Upper lobe of right lung (tissue), 1 donor: ENCODE data around the gene KRTAP1-3. TPM values are rescaled to one million over a fixed set of nuclear protein-coding genes. Genes with fewer than 3 reads are reported as not detected.
"Not testable (repeated sequence)": the region's sequence is repeated elsewhere in the genome, so short reads cannot be mapped to it uniquely, and the experiment has no call there.

ENCODE experiments used
- ATAC-seq: fragments of 200-7000 bp; cut with Tn5 transposase; one replicate; pipeline ENCODE4 v1.9.1; 2020; ENCODE audit warnings: mild to moderate bottlenecking, moderate library complexity
- DNase-seq: peaks from one replicate; pipeline ENCODE4 v3.0.0-alpha.2; 2020
- H3K27ac ChIP-seq: fragments of 200-600 bp; one replicate; pipeline ENCODE4 v1.8.0; 2022
- H3K27me3 ChIP-seq: fragments of 200-600 bp; one replicate; pipeline ENCODE4 v1.8.0; 2022; ENCODE audit warnings: mild to moderate bottlenecking
- H3K36me3 ChIP-seq: fragments of 200-600 bp; one replicate; pipeline ENCODE4 v1.8.0; 2022
- H3K4me1 ChIP-seq: fragments of 200-600 bp; one replicate; pipeline ENCODE4 v1.8.0; 2022
- H3K4me3 ChIP-seq: fragments of 200-600 bp; one replicate; pipeline ENCODE4 v1.8.0; 2022; ENCODE audit warnings: mild to moderate bottlenecking
- H3K9me3 ChIP-seq: fragments of 200-600 bp; one replicate; pipeline ENCODE4 v1.8.0; 2022
- intact Hi-C: fragments of 100-400 bp; cut with DNase I; formaldehyde crosslinking; loops from one replicate; pipeline ENCODE4 v1.11.0; 2022
- total RNA-seq: library from RNA; stranded (reverse); fragmentation: NEBNext Ultra II Directional; extraction: Animal tissue kit (Norgen Biotek cat#: 25700); gene quantifications from one replicate; pipeline ENCODE4 v1.2.1, GENCODE V29; 2021
- TF ChIP-seq, protein P1 (sequence below): fragments of 200-600 bp; IDR thresholded peaks from one replicate; pipeline ENCODE4 v1.8.0; 2022; ENCODE audit warnings: antibody characterized with exemption
- donor health status: DM: no; HTN: yes; CAD: no; lungs with severe emphysema.

The KRTAP1-3 gene
- total RNA-seq, 1 donor from 2014 or later, result not detected

DNA sequence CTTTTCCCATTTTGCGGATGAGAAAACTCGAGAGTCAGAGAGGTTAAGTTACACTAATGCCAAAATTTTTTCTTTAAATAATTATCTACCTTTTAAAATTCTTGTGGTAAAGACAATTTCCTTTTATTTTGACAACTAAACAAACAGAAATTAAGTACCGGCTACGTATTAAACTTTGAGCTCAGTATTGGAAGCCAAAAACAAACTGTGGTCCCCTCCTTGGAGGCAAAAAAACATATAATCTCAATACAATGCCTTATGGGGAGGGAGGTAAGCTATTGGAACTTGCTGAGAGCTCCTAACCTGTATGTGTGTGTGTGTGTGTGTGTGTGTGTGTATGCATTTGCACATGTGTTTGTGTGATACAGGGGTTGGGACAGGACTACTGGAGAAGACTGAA is 28.8 kb upstream of the KRTAP1-3 start:
- no peaks in the 10 kb centered on the region for H3K36me3 ChIP-seq
- TF ChIP-seq, protein P1, sequence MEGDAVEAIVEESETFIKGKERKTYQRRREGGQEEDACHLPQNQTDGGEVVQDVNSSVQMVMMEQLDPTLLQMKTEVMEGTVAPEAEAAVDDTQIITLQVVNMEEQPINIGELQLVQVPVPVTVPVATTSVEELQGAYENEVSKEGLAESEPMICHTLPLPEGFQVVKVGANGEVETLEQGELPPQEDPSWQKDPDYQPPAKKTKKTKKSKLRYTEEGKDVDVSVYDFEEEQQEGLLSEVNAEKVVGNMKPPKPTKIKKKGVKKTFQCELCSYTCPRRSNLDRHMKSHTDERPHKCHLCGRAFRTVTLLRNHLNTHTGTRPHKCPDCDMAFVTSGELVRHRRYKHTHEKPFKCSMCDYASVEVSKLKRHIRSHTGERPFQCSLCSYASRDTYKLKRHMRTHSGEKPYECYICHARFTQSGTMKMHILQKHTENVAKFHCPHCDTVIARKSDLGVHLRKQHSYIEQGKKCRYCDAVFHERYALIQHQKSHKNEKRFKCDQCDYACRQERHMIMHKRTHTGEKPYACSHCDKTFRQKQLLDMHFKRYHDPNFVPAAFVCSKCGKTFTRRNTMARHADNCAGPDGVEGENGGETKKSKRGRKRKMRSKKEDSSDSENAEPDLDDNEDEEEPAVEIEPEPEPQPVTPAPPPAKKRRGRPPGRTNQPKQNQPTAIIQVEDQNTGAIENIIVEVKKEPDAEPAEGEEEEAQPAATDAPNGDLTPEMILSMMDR, result no peak
- H3K4me3 ChIP-seq, result no peak overlapping the region
- intact Hi-C loops, result no loop called here
- DNase-seq (no peak), ATAC-seq (no peak)
- peaks cover 12% of the 10 kb centered on the region for H3K27me3 ChIP-seq
- no peak overlapping the region for H3K27ac ChIP-seq
- no peaks in the 10 kb centered on the region for H3K4me1 ChIP-seq
- H3K9me3 ChIP-seq, result no peaks in the 10 kb centered on the region

DNA sequence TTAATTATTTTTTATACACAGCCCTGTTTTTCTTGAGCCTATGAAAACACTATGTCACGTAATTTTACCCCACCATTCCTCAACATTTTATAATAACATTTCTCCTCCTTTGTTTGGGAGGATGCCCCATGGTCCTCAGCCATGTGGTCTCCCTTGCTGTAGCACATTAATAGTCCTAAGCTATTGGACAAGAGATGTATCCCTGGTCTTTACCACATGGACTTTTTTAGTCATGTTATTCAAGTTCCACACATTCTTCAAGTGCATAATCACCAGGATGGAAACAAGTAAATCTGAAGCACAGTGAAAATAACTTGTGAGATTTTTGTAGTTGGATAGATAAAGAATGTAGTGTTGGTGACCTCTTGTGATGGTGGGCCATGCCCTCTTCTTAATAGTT is 27.3 kb upstream of the KRTAP1-3 start:
- intact Hi-C loops, result no loop called here
- TF ChIP-seq, protein P1, result no peak

DNA sequence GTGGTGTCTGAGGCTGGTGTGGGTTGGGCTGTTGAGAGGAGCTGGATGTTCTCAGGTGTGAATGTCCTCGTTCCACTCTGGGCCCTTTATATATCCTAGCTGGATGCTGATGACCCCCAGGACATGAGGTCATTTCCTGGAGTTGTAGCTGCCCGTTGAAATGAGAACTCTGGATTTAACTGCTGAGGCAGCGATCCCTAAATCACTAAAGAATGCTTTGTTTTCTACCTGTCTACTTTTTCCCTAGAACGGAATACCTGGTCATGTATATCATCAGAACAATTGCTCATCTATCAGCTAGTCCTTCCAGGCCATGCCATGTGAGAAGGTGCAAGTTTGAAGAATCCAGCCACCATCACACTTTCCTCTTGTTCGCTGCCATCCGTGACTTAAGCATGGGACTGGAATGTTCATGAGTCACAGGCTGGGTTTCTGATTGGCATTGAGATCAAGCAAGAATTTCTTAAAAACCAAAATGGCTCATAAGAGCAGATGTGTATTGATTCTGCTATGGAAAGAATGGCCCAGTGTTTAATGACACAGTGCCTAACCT is 25.5 kb upstream of the KRTAP1-3 start, which contains the start of gene KRTAP2-3:
TSS of gene KRTAP2-3 (minus strand) at position 63 of the 553 bp plus-strand sequence. CDS start 64 bp downstream, outside the sequence.
- peaks cover 12% of the 10 kb centered on the region for H3K27me3 ChIP-seq
- H3K36me3 ChIP-seq, result no peaks in the 10 kb centered on the region
- intact Hi-C loops, result no loop called here
- no peak within 1 kb of the TSS for H3K27ac ChIP-seq
- no peaks in the 10 kb centered on the region for H3K4me1 ChIP-seq
- ATAC-seq (no peak), DNase-seq (no peak)
- H3K4me3 ChIP-seq, result no peak within 1 kb of the TSS
- TF ChIP-seq, protein P1, result no peak
- no peaks in the 10 kb centered on the region for H3K9me3 ChIP-seq

More for the DNA sequence above, 27.3 kb upstream of the KRTAP1-3 start:
- Histone ChIP-seq H3K4me3 (no peak overlapping the region), H3K27me3 (peaks cover 12% of the 10 kb centered on the region), H3K9me3 (no peaks in the 10 kb centered on the region), H3K4me1 (no peaks in the 10 kb centered on the region), H3K36me3 (no peaks in the 10 kb centered on the region), H3K27ac (no peak overlapping the region)
- DNase-seq (no peak), ATAC-seq (no peak)

DNA sequence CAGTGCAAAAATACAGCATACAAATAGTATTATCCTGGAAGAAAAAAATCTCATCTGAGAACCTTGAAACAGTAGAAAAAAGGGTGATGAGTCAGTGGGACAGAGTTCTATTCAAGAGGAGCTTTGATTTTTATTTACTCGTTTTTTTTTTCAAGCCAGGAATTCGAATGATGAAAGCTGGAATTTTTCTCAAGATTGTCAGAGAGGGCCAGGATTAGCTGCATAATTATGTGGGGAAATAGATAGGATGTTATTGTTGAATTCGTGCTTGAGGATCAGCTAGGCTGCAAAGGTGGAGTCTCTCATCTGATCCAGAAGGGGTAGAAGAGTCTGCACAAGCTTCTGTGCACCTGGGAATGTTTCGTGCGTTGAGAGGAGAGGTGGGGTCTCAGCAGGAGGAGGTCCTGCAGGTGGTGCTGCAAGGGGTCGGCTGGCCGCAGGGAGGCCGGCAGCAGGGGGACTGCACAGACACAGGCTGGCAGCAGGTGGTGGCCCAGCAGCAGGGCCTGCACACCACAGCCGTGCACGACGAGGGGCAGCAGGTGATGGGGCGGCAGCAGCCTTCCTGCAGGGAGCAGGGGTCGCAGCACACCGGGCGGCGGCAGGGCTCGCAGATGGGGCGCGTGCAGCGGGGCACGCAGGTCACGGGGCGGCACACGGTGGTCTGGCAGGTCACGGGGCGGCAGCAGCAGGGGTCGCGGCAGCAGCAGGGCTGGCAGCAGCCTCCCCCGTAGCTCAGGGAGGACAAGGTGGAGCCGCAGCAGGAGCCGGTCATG is 24.8 kb upstream of the KRTAP1-3 start:
- DNase-seq, H3K4me3 ChIP-seq, H3K4me1 ChIP-seq, intact Hi-C loops, H3K9me3 ChIP-seq, H3K27ac ChIP-seq, H3K36me3 ChIP-seq: not testable (repeated sequence)
- ATAC-seq, result peak; percentile 47
- peaks cover 12% of the 10 kb centered on the region for H3K27me3 ChIP-seq

DNA sequence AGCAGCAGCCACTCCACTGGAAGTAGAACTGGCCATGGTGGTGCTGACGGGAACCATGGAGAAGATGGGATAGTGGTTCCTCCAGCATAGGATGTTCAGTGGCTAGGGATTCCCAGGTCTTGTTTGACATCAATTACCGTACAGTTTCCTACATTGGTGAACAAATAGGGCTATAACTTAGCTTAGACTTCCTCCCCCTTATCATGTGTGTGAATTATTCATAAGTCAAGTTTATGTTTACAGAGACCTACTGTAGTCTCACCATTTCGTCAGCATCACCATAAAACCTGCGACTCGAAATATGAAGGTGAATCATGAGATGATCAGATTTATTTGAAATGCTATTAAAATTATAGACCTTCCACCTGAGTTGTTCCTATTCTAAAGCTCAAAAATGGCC is 24.1 kb upstream of the KRTAP1-3 start:
- no peak overlapping the region for H3K27ac ChIP-seq
- intact Hi-C loops, result no loop called here
- no peaks in the 10 kb centered on the region for H3K36me3 ChIP-seq
- no peak for ATAC-seq
- TF ChIP-seq, protein P1, result no peak
- H3K27me3 ChIP-seq, result peaks cover 12% of the 10 kb centered on the region
- no peaks in the 10 kb centered on the region for H3K4me1 ChIP-seq
- no peak for DNase-seq
- H3K4me3 ChIP-seq, result no peak overlapping the region
- H3K9me3 ChIP-seq, result no peaks in the 10 kb centered on the region

DNA sequence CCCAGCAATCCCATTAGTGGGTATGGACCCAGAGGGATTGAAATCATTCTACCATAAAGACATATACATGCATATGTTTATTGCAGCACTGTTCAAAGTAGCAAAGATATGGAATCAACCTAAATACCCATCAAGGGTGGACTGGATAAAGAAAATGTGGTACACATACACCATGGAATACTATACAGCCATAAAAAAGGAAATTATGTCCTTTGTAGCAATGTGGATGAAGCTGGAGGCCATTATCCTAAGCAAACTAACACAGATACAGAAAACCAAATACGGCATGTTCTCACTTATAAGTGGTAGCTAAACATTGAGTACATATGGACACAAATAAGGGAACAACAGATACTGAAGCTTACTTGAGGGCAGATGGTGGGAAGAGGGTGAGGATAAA is 22.9 kb upstream of the KRTAP1-3 start:
- intact Hi-C loops, result no loop called here
- Histone ChIP-seq H3K4me1 (no peaks in the 10 kb centered on the region), H3K27ac (no peak overlapping the region), H3K27me3 (peaks cover 9% of the 10 kb centered on the region), H3K4me3 (no peak overlapping the region), H3K36me3 (no peaks in the 10 kb centered on the region), H3K9me3 (no peaks in the 10 kb centered on the region)
- TF ChIP-seq, protein P1, result no peak
- DNase-seq (no peak), ATAC-seq (no peak)

DNA sequence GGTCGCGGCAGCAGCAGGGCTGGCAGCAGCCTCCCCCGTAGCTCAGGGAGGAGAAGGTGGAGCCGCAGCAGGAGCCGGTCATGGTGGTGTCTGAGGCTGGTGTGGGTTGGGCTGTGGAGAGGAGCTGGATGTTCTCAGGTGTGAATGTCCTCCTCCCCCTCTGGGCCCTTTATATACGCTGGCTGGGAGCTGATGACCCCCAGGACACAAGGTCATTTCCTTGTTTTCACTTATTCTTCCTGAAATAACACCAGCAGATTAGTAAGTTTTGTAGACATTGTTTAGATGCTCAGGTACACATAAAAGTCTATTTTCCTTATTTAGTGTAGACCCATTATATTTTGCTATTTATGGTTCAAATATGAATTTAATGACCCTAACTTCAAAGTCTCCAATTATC is 20.5 kb upstream of the KRTAP1-3 start, which contains the start of gene KRTAP2-2:
TSS of gene KRTAP2-2 (minus strand) at position 101 of the 400 bp plus-strand sequence. CDS start at position 82, 19 bp downstream.
- not testable (repeated sequence) for ATAC-seq

DNA sequence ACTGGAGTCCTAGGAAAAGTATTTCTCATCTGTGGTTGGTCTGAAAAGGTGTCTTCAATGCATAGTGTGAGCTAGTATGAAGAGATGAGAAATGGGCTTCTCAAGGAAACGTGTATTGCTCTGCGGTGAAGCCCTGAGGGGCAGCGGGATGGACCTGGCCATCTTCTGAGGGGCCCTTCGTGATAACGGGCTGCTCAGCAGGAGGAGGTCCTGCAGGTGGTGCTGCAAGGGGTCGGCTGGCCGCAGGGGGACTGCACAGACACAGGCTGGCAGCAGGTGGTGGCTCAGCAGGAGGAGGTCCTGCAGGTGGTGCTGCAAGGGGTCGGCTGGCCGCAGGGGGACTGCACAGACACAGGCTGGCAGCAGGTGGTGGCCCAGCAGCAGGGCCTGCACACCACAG is 19.9 kb upstream of the KRTAP1-3 start:
- intact Hi-C loops, H3K27ac ChIP-seq, H3K4me1 ChIP-seq, H3K9me3 ChIP-seq, DNase-seq, H3K36me3 ChIP-seq, H3K4me3 ChIP-seq, H3K27me3 ChIP-seq, ATAC-seq: not testable (repeated sequence)

More for the DNA sequence above, 20.5 kb upstream of the KRTAP1-3 start, which contains the start of gene KRTAP2-2:
- intact Hi-C loops, H3K27ac ChIP-seq, H3K4me1 ChIP-seq, H3K4me3 ChIP-seq, H3K27me3 ChIP-seq, H3K9me3 ChIP-seq, DNase-seq, H3K36me3 ChIP-seq: not testable (repeated sequence)
